GM21825 (cell line): ENCODE data around the gene NOL3.

Experiments
- ATAC-seq: cut with Tn5 transposase; IDR thresholded peaks from one replicate; pipeline ENCODE4 v1.9.1; 2021; ENCODE audit warnings: mild to moderate bottlenecking, moderate library complexity; ENCODE audit not compliant: unreplicated experiment

NOL3 gene

GRCh38 chr16:67154578-67155294, 15.6 kb upstream of the NOL3 start:
- ATAC-seq, result no peak

GRCh38 chr16:67155295-67156142, 14.8 kb upstream of the NOL3 start:
- ATAC-seq, result peak; percentile 25

GRCh38 chr16:67156143-67156844, 14.0 kb upstream of the NOL3 start:
- ATAC-seq, result no peak

- no peak for ATAC-seq
These were observed 13.1 kb upstream of the NOL3 start for GRCh38 chr16:67157106-67157748.

- no peak for ATAC-seq
These were observed 12.3 kb upstream of the NOL3 start for GRCh38 chr16:67157892-67158635.

GRCh38 chr16:67158637-67159600, 11.4 kb upstream of the NOL3 start:
- ATAC-seq, result peak; percentile 38

GRCh38 chr16:67161595-67162058, 8.7 kb upstream of the NOL3 start:
- no peak for ATAC-seq

GRCh38 chr16:67162506-67163163, 7.7 kb upstream of the NOL3 start:
- no peak for ATAC-seq

GRCh38 chr16:67163164-67163998, 7.0 kb upstream of the NOL3 start:
- ATAC-seq, result no peak

- no peak for ATAC-seq
These were observed 6.3 kb upstream of the NOL3 start for GRCh38 chr16:67163999-67164558.

- no peak for ATAC-seq
These were observed 5.7 kb upstream of the NOL3 start, which contains the start of gene HSF4 for GRCh38 chr16:67164599-67165061. Gene HSF4 (plus strand): TSS chr16:67164745. CDS start chr16:67164812, 67 bp downstream.

- no peak for ATAC-seq
These were observed 4.9 kb upstream of the NOL3 start for GRCh38 chr16:67165121-67166078.

- no peak for ATAC-seq
These were observed 4.2 kb upstream of the NOL3 start for GRCh38 chr16:67166110-67166547.

GRCh38 chr16:67166598-67167168, 3.7 kb upstream of the NOL3 start:
- no peak for ATAC-seq

- no peak for ATAC-seq
These were observed 2.8 kb upstream of the NOL3 start for GRCh38 chr16:67167588-67167987.

- ATAC-seq, result no peak
These were observed 1.3 kb upstream of the NOL3 start for GRCh38 chr16:67169011-67169451.
